Measurements from ENCODE around the gene KLC3.

KLC3 gene

DNA sequence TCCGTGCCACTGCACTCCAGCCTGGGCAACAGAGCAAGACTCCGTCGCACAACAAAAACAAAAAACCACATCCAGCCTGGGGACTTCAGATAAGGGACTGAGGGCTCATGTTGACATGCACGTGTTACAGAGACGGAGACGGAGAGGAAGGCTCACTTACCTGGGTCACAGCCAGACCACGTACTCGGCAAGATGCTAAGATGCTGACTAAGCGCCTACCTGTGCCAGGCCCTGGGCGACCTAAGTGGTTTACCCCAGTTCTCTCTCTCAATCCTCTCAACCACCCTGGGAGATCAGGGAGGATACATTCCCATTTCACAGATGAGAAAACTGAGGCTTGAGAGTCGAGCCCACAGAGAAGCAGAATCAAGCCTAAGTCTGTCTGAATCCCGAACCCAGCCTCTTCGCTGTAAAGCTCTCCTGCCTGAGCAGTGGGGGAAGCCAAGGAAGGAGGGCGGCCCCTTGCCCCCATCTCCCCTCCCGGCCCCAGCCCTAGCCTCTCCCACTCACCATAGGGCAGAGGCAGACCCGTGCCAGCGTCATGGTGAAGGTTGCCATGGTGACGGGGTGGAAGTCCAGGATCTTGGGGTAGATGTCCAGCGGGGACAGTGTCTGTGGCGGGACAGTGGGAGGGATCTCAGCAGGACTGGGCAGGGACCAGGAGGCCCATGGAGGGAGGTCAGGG lies 16.4 kb downstream of the KLC3 start:
- no peak for DNase-seq (ENCODE audit: low read depth)
- in situ Hi-C loops (cut with HindIII; ENCODE audit: low sequenced_read_pairs), result no loop called here
- H3K4me3 ChIP-seq (ENCODE audit: low read depth, low read length), result no peak overlapping the region
- TF ChIP-seq, protein P1, sequence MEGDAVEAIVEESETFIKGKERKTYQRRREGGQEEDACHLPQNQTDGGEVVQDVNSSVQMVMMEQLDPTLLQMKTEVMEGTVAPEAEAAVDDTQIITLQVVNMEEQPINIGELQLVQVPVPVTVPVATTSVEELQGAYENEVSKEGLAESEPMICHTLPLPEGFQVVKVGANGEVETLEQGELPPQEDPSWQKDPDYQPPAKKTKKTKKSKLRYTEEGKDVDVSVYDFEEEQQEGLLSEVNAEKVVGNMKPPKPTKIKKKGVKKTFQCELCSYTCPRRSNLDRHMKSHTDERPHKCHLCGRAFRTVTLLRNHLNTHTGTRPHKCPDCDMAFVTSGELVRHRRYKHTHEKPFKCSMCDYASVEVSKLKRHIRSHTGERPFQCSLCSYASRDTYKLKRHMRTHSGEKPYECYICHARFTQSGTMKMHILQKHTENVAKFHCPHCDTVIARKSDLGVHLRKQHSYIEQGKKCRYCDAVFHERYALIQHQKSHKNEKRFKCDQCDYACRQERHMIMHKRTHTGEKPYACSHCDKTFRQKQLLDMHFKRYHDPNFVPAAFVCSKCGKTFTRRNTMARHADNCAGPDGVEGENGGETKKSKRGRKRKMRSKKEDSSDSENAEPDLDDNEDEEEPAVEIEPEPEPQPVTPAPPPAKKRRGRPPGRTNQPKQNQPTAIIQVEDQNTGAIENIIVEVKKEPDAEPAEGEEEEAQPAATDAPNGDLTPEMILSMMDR (IDR thresholded peaks at IDR 0.05; ENCODE audit: low read depth, low read length, missing control alignments), result no peak

DNA sequence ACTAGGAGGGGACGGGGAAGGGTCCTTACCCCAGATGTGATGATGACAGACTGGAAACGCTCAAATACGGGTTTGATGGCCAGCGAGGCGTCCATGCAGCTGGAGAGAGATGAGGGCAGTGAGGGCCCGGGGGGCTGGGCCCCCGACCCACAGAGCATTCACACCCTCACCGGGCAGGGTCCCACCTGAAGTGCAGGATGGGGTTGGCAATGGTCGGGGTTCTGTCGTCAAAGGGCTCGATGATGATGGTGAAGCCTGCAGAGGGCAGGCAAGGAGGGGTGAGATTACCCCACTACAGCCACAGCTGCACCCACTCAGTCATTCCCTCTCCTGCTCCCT lies 16.9 kb downstream of the KLC3 start:
- TF ChIP-seq, protein P1 (IDR thresholded peaks at IDR 0.05; ENCODE audit: low read depth, low read length, missing control alignments), result no peak
- no peak overlapping the region for H3K4me3 ChIP-seq (ENCODE audit: low read depth, low read length)
- in situ Hi-C loops (cut with HindIII; ENCODE audit: low sequenced_read_pairs), result no loop called here
- no peak for DNase-seq (ENCODE audit: low read depth)

DNA sequence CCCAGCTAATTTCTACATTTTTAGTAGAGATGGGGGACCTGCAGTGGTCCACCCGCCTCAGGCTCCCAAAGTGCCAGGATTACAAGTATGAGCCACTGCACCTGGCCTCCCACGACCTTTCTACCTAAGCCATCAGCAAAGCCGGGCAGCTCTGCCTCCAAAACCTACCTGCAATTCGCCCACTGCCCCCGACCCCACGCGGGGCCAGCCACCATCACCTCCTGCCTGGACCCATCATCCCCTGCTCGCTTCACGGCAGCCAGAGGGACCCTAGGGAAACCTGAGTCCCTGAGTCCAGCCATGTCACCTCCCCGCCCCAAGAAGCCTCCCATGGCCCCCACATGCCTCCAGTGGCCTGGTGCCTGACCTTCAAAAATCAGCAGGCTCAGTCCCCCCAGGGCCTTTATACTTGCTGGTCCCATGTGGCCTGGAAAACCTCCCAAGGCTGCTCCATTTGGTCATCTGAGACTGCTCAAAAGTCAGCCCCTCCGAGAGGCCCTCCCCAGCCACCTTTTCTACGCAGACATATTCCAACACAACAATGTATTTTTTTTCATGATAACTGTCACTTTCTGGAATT lies 17.8 kb downstream of the KLC3 start:
- H3K4me3 ChIP-seq (ENCODE audit: low read depth, low read length), result no peak overlapping the region
- DNase-seq (ENCODE audit: low read depth), result no peak
- in situ Hi-C loops (cut with HindIII; ENCODE audit: low sequenced_read_pairs), result no loop called here
- TF ChIP-seq, protein P1 (IDR thresholded peaks at IDR 0.05; ENCODE audit: low read depth, low read length, missing control alignments), result no peak

DNA sequence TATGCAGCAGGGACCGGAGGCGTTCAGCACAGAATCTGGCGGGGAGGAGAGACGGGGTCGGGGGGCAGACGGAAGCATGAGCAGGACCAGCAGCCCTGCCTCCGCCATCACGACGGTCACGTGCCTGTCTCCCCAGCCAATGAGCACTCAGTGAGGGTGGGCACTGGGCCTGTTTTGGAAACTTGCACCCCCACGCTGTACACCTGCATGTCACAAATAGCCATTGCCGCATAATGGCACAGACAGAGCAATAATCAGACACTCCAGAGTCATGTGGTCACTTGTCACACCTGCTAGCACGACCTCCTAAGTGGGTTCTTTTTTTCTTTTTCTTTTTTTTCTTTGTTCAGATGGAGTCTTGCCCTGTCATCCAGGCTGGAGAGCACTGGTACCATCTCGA lies 21.1 kb downstream of the KLC3 start:
- no peak overlapping the region for H3K4me3 ChIP-seq (ENCODE audit: low read depth, low read length)
- no peak for DNase-seq (ENCODE audit: low read depth)
- in situ Hi-C loops (cut with HindIII; ENCODE audit: low sequenced_read_pairs), result no loop called here
- TF ChIP-seq, protein P1 (IDR thresholded peaks at IDR 0.05; ENCODE audit: low read depth, low read length, missing control alignments), result no peak

DNA sequence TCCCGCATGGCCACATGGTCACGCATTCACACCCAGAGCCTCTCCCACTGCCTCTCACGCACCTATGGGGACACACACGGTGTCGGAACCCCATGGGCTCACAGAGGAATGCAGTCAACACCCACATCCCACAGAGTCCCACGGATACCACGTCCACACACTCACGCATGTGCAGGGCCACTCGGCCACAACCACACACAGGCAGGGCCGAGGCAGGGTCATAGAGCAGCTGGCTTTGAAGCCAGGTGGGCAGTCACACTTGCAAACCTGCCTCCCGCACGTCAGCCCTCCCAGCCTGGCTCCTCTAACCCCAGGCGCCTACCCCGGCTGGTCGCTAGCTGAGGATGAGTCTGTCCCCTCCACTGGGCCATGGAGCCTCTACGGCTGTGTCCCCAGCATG lies 21.7 kb downstream of the KLC3 start:
- DNase-seq (ENCODE audit: low read depth), result no peak
- TF ChIP-seq, protein P1 (IDR thresholded peaks at IDR 0.05; ENCODE audit: low read depth, low read length, missing control alignments), result no peak
- in situ Hi-C loops (cut with HindIII; ENCODE audit: low sequenced_read_pairs), result no loop called here
- H3K4me3 ChIP-seq (ENCODE audit: low read depth, low read length), result no peak overlapping the region

DNA sequence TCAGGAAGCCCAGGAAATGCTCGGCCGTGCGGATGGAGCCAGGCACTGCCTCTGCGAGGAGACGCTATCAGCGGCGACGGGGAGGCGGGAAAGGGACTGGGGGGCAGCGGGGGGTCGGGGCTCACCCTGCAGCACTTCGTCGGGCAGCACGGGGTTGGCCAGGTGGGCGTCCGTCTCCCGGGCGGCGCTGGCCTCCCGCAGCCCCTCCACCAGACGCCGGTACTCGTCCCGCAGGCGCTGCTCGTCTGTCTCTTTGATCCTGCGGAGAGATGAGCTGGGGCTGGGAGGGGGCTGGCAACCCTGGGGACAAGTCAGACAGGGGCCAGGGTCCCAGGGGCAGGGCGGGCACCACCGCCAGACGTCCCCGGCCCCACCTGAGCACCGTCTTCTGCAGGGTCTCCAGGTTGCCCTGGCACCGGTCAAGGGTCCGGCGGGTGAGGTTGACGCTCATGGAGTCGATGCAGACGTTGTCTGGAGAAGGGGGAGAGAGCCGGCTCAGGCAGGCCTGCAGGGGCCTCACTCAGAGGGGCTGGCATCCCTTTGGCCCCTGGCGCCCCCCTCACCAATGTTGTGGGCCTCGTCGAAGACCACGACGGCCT lies 23.4 kb downstream of the KLC3 start:
- in situ Hi-C loops (cut with HindIII; ENCODE audit: low sequenced_read_pairs), result no loop called here
- TF ChIP-seq, protein P1 (IDR thresholded peaks at IDR 0.05; ENCODE audit: low read depth, low read length, missing control alignments), result no peak
- no peak overlapping the region for H3K4me3 ChIP-seq (ENCODE audit: low read depth, low read length)
- no peak for DNase-seq (ENCODE audit: low read depth)
